Skeletal muscle cell (primary cell): ENCODE results near the gene GDPD1.
"Not testable (repeated sequence)": the region's sequence is repeated elsewhere in the genome, so short reads cannot be mapped to it uniquely, and the experiment has no call there.

Experiments
- DNase-seq: peaks from one replicate; pipeline ENCODE4 v3.0.0-alpha.2; 2010; ENCODE audit warnings: low read depth
- H3K4me3 ChIP-seq: 2 replicates; pipeline ENCODE4 v1.5.1; 2011; ENCODE audit warnings: low read depth, mild to moderate bottlenecking, control low read depth, low read length, moderate library complexity

GDPD1 gene

DNA sequence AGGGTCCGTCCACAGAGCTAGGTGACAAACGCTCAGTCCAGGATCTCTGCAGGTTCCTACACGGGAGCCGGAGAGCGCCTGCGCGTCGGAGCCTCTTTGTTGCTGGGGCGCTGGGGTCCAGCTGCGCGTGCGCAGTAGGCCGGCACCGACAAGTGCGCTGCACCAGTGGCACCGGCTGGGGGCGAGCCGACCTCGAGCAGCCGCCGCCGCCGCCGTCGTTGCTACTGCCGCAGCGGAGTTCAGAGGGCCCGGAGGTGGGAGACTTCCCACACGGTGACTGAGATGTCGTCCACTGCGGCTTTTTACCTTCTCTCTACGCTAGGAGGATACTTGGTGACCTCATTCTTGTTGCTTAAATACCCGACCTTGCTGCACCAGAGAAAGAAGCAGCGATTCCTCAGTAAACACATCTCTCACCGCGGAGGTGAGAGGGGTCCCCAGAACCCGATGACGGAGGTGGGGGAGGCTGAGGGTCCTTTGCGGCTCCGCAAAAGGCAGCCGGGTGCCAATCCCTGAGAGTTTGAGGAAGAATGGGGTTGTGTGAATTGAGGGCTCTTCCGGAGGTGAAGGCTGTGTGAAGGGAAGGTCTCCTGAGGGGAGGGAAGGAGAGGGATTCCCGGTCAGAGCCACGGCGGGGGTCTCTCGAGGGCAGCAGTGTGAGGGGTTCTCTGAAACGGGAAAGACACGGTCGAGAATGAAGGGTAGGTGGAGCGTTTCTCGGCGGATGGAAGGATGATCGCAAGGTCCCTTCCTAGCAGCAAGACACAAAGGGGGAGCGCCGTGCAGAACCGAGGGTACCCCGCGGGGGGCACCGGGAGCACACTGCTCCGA is at the start of gene GDPD1:
Gene GDPD1 (plus strand): TSS at position 184 of the 831 bp plus-strand sequence. CDS start 99 bp downstream, at position 283.
- H3K4me3 ChIP-seq: peak within 1 kb of the TSS; percentile 93
- DNase-seq: peak; percentile 49

DNA sequence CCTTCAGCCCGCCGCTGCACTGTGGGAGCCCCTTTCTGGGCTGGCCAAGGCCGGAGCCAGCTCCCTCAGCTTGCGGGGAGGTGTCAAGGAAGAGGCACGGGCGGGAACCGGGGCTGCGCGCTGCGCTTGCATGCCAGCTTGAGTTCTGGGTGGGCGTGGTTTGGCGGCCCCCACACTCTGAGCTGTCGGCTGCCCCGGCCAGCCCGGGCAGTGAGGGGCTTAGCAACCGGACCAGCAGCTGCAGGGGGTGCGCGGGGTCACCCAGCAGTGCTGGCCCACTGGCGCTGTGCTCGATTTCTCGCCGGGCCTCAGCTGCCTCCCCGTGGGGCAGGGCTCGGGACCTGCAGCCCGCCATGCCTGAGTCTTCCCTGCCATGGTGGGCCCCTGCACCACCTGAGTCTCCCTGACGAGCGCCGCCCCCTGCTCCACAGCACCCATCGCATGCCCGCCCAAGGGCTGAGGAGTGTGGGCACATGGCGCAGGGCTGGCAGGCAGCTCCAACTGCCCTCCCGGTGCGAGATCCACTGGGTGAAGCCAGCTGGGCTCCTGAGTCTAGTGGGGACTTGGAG is 47.8 kb upstream of the GDPD1 start:
- no peak for DNase-seq
- H3K4me3 ChIP-seq: no peak overlapping the region

DNA sequence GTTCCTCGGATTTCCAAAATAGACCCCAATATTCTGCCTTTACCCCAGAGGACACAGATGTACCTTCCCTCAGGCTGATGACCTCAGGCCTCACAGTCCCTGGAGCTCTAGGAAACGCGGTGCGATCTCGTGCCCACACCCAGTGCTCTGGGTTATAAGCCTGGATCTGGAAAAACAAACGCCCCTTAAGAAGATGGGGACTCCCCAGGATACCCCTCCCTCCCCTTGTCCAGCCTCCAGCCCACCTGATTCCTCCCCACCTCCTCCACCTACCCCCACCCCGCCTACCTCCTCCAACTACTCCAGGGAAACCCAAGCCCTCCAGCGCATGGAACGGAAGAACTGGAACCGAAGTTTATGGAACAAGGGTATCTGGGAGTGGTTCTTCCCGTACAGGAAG is 45.6 kb upstream of the GDPD1 start:
- no peak for DNase-seq
- H3K4me3 ChIP-seq: no peak overlapping the region

DNA sequence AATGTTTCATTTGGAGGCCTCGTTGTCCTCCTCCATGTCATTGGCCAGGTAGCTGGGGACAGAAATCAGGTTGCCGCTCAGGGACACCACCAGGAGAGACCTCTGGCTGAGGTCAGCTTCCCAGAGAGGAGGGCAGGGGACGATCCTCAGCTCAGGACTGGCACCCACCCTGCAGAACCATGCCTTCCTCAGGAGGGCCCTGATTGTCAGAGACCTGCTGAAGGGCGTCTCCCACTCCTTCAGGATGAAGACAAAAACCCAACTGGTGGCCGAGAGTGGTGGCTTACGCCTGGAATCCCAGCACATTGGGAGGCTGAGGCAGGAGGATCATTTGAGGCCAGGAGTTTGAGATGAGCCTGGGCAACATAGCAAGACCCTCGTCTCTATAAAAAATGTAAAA is 45.2 kb upstream of the GDPD1 start:
- no peak for DNase-seq
- H3K4me3 ChIP-seq: no peak overlapping the region

DNA sequence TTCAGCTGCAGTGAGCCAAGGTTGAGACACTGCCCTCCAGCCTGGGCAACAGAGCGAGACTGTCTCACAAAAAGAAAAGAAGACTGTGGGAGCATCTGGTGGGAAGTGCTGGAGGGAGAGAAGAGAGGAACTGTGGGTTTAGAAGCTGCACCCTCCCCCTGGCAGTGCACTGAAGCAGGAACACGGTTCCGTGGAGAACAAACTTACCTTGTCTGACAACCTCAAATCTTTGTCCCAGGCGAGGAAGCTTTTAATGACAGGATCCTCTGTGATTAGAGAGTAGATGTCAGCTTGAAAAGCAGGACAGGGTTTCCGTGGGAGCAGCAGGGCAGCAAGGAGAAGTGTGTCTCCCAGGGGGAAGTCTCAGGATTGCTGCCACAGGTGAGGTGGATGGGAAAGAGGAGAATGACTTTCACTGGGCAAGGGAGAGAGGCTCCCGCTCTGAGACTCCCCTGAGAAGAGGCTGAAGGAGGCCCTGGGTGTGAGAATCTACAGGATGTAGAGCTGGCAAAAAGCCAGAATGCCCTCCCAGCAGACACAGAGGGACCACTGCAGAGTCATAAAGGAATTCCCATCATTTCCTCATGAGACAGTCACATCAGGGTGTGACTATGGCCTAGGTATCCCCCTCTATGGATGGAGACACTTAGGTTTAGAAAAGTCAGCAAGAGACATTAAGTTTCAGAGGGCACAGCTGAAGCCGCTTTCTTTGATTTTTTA is 41.9 kb upstream of the GDPD1 start:
- no peak for DNase-seq
- no peak overlapping the region for H3K4me3 ChIP-seq

DNA sequence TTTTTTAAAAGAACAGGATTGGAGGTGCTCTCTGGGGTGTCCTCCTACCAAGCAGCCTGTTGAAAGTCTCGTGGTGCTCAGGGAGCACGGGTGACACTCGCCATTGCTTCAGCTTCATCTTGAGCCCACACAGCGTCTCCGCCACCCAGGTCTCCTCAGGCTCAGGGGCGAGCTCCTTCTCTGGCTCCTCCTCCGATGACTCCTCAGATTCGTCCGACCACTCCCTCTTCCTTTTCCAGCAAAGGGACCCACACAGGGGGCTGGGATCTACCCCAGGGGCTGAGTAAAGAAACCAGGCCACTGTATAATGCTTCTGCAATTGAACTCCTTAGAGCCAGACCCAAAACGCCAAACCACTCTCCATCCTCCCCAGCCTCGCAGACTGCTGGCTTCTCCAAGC is 40.7 kb upstream of the GDPD1 start:
- H3K4me3 ChIP-seq, DNase-seq: not testable (repeated sequence)

DNA sequence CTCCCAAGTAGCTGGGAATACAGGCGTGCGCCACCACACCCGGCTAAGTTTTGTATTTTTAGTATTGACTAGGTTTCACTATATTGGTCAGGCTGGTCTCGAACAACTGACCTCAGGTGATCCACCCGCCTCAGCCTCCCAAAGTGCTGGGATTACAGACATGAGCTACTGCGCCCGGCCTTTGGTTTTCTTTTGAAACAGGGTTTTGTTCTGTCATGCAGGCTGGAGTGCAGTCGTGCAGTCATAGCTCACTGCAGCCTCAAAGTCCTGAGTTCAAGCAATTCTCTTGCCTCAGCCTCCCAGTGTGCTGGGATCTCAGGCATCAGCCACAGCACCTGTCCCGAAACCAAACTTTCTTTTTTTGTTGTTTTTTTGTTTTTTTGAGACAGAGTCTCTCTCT is 39.7 kb upstream of the GDPD1 start:
- no peak overlapping the region for H3K4me3 ChIP-seq
- DNase-seq: no peak

DNA sequence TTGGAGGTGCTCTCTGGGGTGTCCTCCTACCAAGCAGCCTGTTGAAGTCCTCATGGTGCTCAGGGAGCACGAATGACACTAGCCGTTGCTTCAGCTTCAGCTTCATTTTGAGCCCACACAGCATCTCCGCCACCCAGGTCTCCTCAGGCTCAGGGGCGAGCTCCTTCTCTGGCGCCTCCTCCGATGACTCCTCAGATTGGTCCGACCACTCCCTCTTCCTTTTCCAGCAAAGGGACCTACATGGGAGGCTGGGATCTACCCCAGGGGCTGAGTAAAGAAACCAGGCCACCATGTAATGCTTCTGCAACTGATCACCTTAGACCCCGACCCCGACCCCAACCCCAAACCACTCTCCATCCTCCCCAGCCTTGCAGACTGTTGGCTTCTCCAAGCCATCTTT is 38.8 kb upstream of the GDPD1 start:
- no peak overlapping the region for H3K4me3 ChIP-seq
- no peak for DNase-seq

DNA sequence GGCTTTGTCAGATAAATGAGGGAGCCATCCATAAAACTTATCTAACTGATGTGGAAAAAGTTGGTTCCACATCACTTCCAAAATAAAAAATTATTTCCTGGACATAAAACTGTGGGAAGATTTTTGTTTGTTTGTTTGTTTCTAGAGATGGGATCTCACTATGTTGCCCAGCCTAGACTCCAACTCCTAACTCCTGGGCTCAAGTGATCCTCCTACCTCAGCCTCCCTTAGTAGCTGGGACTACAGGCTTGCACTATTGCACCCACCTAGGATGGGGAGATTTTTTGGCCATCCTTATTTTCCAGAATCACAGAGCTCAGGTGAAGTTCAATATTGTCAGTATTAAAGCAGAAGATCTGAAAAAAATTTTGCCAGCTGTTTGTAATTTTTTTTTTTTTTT is 34.3 kb upstream of the GDPD1 start:
- H3K4me3 ChIP-seq: no peak overlapping the region
- DNase-seq: no peak

DNA sequence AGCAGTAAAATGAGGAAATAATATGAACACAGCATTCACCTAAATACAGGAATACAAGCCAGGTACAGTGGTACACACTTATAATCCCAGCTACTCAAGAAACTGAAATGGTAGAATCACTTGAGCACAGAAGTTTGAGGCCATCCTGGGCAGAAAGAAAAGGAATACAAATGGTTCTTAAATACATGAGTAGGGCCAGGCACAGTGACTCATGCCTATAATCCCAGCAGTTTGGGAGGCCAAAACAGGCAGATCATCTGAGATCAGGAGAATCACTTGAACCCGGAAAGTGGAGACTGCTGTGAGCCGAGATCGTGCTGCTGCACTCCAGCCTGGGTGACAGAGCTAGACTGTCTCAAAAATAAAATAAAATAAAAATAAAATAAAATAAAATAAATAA is 33.5 kb upstream of the GDPD1 start:
- H3K4me3 ChIP-seq: no peak overlapping the region
- DNase-seq: no peak

DNA sequence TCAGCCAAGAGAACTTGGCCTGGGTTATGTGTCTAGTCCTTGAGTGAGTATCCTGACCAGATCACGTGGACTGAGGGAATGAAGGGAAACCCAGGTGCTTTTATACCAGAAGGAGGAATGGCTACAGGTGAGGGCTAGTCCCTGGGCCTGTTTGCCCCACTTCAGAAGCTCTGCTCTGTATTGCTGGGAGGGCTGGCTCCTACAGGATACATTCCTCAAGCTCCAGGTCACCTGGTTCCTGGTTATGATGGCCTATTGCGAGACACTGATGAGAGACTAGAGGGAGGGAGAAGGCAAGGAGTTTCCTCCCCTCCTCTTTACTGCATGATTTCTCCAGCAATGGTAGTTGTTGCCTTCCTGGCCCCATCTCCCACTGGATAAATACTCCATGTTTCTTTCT is 29.5 kb upstream of the GDPD1 start:
- no peak for DNase-seq
- no peak overlapping the region for H3K4me3 ChIP-seq

DNA sequence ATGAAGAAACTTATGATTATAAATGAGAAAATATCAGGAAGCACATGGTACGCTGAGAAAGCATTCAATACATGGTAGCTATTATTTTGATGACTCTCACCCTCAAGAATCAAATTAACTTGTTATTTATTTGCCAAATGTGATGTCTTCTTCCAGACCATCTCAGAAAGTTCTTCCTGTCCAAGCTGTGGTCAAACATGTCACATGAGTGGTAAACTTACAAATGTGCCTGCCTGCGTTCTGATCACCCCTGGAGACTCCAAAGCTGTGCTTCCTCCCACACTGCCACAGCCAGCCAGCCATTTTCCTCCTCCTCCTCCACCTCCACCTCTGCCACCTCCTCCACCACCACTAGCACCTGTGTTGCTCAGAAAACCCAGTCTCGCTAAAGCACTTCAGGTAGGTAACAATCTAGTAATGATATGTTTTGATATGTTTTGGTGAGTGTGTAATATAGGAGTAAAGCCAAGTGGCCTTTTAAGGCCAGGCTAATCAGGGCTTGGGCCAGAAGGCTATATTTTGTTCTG is 26.9 kb upstream of the GDPD1 start:
- DNase-seq: no peak
- no peak overlapping the region for H3K4me3 ChIP-seq

DNA sequence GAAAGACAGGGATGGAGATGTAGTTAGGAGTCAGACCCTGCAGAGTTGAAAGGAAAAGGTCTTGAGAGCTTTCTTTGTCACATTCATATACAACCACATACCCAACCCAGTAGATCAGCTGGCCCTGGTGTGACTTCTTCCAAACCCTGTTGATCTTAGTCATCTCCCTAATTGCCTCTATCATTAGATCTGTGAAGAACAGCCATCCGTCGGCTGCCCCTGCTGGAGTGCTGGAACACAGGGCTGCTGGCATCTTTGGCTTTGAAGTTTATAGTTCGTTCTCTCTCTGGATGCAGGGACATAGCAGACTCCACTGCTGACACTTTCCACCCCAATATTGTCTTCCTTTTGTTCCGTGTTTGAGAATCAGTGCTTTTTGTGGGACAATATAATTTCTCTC is 20.9 kb upstream of the GDPD1 start:
- no peak overlapping the region for H3K4me3 ChIP-seq
- DNase-seq: no peak

DNA sequence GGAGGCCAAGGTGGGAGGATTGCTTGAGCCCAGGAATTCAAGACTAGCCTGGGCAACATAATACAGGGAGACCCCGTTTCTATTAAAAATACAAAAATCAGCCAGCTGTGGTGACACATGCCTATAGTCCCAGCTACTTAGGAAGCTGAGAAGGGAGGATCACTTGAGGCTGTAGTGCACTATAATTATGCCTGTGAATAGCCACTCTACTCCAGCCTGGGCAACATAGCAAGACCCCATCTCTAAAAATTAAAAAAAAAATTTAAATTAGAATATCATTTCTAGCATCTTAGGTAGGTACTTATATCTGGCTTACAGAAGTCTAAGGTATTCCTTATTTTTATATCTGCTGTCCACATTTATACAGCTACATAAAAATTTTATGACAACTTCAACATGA is 18.0 kb upstream of the GDPD1 start:
- H3K4me3 ChIP-seq: no peak overlapping the region
- DNase-seq: no peak

DNA sequence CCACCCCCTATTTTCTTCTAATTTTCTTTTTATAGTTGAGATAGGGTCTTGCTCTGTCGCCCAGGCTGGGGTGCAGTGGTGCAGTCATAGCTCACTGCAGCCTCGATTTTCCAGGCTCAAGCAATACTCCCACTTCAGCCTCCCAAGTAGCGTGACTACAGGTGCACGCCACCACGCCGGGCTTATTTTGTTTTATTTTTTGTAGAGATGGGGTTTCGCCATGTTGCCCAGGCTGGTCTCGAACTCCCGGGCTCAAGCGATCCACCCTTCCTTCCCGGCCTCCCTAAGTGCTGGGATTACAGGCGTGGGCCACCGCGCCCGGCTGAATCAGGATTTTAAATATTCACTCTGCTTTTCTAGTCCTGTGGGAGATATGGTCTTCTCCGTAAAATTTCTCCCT is 941 bp upstream of the GDPD1 start:
- no peak for DNase-seq
- no peak overlapping the region for H3K4me3 ChIP-seq

DNA sequence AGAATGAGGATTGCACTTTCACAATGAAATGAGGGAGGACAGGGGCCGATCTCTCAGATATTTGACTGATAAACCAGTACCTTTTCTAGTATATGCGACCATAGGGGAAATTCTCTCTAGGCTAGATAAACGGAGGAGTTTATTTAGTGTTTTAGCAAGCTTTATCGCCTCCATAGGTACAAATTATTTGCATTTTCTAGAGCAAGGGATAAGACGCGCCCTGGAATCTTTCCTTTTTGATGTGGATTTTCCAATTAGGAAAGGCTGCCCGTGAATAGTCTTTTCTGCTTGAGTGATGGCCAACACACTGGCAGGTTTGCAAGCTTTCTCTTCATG is 351 bp upstream of the GDPD1 start:
- DNase-seq: no peak
- H3K4me3 ChIP-seq: peak overlapping the region; percentile 93

DNA sequence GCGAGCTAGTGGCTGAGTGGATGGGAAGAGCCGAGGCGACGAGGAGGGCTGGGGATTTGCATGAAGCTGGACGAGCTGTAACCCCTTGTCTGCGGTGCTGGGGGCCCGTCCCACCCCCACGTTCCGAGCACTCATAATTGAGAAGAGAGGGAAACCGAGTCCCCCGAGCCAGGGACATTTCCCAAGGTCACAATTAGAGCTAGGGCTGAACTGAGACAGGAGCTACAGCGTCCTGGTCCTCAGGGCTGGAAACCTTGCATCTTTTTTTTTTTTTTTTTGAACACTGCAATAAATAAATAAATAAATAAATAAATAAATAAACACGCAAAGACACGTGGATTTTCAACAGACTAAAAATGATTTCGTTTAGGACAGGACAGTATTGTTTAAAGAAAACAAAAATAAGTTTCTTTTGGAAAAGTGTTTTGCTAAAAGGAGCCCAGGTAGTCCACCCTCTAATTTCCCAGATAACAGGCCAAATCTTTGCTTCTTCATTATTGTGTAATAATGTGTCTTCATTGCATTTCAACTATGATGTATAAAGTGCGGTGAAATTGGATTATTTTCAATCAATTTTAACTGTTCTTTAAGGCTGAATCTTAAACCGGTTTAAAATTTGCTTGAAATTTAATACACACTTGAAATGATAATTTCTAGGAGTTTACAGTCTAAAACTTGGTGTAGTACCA is 992 bp downstream of the GDPD1 start:
- peak overlapping the region; percentile 93 for H3K4me3 ChIP-seq
- DNase-seq: no peak

DNA sequence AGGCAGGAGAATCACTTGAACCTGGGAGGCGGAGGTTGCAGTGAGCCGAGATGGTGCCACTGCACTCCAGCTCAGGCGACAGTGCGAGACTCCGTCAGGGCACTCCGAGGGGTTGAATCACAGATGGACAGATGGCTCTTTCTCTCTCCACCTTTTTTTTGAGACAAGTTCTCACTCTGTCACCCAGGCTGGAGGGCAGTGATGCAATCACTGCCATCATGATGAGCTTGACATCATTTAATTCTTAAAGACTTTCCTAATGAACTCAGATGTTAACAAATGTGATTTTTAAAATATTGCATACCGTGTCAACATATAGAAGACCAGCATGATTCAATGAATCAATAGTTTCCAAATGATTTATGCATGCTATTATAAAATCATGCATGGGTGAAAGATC is 3.5 kb downstream of the GDPD1 start:
- H3K4me3 ChIP-seq: no peak overlapping the region
- DNase-seq: no peak

DNA sequence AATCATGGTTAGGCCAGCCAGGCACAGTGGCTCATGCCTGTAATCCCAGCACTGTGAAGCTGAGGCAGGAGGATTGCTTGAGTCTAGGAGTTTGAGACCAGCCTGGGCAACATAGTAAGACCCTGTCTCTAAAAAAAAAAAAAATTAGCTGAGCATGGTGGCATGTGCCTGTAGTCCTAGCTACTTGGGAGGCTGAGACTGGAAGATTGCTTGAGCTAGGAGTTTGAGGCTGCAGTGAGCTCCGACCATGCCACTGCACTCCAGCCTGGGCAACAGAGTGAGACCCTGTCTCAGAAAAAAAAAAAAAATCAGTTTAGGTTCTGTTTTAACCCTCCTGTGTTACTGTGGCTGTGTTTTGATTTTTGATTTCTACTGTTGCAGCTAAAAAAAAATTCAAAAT is 8.3 kb downstream of the GDPD1 start:
- DNase-seq: not testable (repeated sequence)

DNA sequence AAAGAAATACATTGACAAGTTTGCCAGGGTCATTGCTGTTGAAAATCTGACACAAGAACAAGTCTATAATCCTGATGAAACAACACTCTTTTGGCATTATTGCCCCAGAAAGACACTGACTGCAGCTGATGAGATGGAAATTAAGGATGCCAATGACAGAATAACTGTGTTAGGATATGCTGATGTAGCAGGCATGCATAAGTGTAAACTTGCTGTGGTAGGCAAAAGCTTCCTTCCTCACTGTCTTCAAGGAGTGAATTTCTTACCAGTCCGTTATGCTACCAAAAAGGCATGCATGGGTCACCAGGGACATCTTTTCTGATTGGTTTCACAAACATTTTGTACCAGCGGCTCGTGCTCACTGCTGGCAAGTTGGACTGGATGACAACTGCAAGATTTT is 10.5 kb downstream of the GDPD1 start:
- DNase-seq: no peak
- H3K4me3 ChIP-seq: no peak overlapping the region

More for the DNA sequence above, 8.3 kb downstream of the GDPD1 start:
- H3K4me3 ChIP-seq: not testable (repeated sequence)
